NB4 (cell line): Measurements from ENCODE around the gene RASA3.

Experiments used
- DNase-seq: peaks from one replicate; pipeline ENCODE4 v3.0.0; 2010; ENCODE audit warnings: low read depth
- H3K4me3 ChIP-seq: one replicate; pipeline ENCODE4 v1.5.1; 2011; ENCODE audit warnings: mild to moderate bottlenecking, low read depth, low read length, moderate library complexity
- CTCF ChIP-seq: IDR thresholded peaks from one replicate; pipeline ENCODE4 v1.5.1; 2012; ENCODE audit warnings: low read depth, low read length
- MAX ChIP-seq: IDR thresholded peaks from 2 replicates; pipeline ENCODE4 v1.6.1; 2011; ENCODE audit warnings: low read depth, low read length
- MYC ChIP-seq: IDR thresholded peaks from 2 replicates; pipeline ENCODE4 v1.6.1; 2011; ENCODE audit warnings: low read depth, low read length
- POLR2A ChIP-seq: IDR thresholded peaks from 2 replicates; pipeline ENCODE4 v1.6.1; 2011; ENCODE audit warnings: mild to moderate bottlenecking; ENCODE audit not compliant: insufficient read length; ENCODE audit errors: extremely low read depth

The RASA3 gene

GRCh38 chr13:113938246-113938645 lies 194.2 kb downstream of the RASA3 start:
- TF ChIP-seq CTCF (no peak), POLR2A (no peak), MYC (no peak), MAX (no peak)
- DNase-seq = no peak
- H3K4me3 ChIP-seq = no peak overlapping the region

- H3K4me3 ChIP-seq = no peak overlapping the region
- no peak for DNase-seq
- no peak for TF ChIP-seq MYC
- TF ChIP-seq MAX = no peak
- no peak for TF ChIP-seq POLR2A
- TF ChIP-seq CTCF = no peak
These were observed 194.8 kb downstream of the RASA3 start for GRCh38 chr13:113937527-113938180.

GRCh38 chr13:113937073-113937472 lies 195.3 kb downstream of the RASA3 start:
- H3K4me3 ChIP-seq = no peak overlapping the region
- DNase-seq = no peak
- no peak for TF ChIP-seq MAX
- no peak for TF ChIP-seq MYC
- TF ChIP-seq CTCF = no peak
- no peak for TF ChIP-seq POLR2A

DNA sequence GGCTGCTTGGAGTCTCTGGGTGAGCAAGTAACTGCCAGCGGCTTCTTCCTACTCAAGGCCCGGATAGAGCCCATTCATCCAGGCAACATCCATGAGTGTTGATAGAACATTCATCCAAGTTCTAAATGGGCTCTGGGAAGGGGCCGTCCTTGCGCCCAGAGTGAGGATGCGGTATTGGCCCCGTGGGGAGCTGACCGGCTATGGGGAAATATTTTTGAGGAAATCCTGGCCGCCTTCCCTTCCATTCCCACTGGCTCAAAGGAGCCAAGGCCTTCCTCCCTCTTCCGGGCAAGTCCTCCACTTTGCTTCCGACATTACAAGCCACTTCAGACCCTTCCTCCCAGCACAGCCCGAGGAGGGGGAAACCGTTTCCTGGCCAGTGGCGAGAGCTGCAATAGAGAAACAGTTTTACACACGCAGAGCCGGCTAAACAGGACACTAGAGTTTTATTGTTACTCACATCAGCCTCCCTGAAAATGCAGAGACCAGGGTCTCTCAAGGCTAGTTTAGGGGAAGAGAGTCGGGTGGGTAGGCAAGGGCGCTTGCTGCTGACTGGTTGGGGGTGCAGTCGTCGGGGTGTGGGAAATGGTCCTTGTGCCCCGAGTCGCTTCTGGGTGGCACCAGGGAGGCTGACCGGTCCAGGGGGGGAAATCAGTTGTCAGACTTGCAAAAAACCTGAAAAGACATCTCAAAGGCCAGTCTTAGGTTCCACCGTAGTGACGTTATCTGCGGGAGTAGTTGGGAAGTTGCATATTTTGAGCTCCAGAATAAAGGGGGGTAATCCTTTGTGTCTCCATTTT lies 196.1 kb downstream of the RASA3 start:
- TF ChIP-seq MYC (no peak), CTCF (no peak), POLR2A (no peak), MAX (no peak)
- no peak for DNase-seq
- H3K4me3 ChIP-seq = no peak overlapping the region

GRCh38 chr13:113935001-113935844 lies 197.2 kb downstream of the RASA3 start:
- TF ChIP-seq MAX = no peak
- no peak for TF ChIP-seq CTCF
- no peak for TF ChIP-seq POLR2A
- TF ChIP-seq MYC = no peak
- no peak overlapping the region for H3K4me3 ChIP-seq
- no peak for DNase-seq
